HEK293 (cell line): ENCODE data around the gene SLMAP.

Experiments used
- CTCF ChIP-seq: fragments of 450-650 bp; formaldehyde crosslinking; IDR thresholded peaks from 2 replicates; pipeline ENCODE4 v1.5.1; 2016; ENCODE audit warnings: missing biosample characterization, missing genetic modification characterization
- GLIS2 ChIP-seq: fragments of 450-650 bp; formaldehyde crosslinking; IDR thresholded peaks from 2 replicates; pipeline ENCODE4 v1.5.1; 2016; ENCODE audit warnings: missing biosample characterization, missing genetic modification characterization
- ZBTB8A ChIP-seq: fragments of 450-650 bp; formaldehyde crosslinking; IDR thresholded peaks from 2 replicates; pipeline ENCODE4 v1.5.1; 2016; ENCODE audit warnings: missing biosample characterization, missing genetic modification characterization
- ZNF138 ChIP-seq: fragments of 450-650 bp; formaldehyde crosslinking; IDR thresholded peaks from 2 replicates; pipeline ENCODE4 v1.5.1; 2016; ENCODE audit warnings: missing biosample characterization, missing genetic modification characterization, borderline replicate concordance
- ZNF155 ChIP-seq: fragments of 450-650 bp; formaldehyde crosslinking; IDR thresholded peaks from 2 replicates; pipeline ENCODE4 v1.5.1; 2016; ENCODE audit warnings: missing biosample characterization, missing genetic modification characterization
- ZNF239 ChIP-seq: fragments of 450-650 bp; formaldehyde crosslinking; IDR thresholded peaks from 2 replicates; pipeline ENCODE4 v1.5.1; 2016; ENCODE audit warnings: missing biosample characterization, missing genetic modification characterization
- ZNF24 ChIP-seq: fragments of 450-650 bp; formaldehyde crosslinking; IDR thresholded peaks from 2 replicates; pipeline ENCODE4 v1.5.1; 2016; ENCODE audit warnings: missing biosample characterization, missing genetic modification characterization
- ZNF26 ChIP-seq: fragments of 450-650 bp; formaldehyde crosslinking; IDR thresholded peaks from 2 replicates; pipeline ENCODE4 v1.5.1; 2016; ENCODE audit warnings: missing biosample characterization, missing genetic modification characterization
- ZNF350 ChIP-seq: fragments of 450-650 bp; formaldehyde crosslinking; IDR thresholded peaks from 2 replicates; pipeline ENCODE4 v1.5.0; 2017; ENCODE audit warnings: missing biosample characterization, mild to moderate bottlenecking, missing genetic modification characterization
- ZNF394 ChIP-seq: fragments of 450-650 bp; formaldehyde crosslinking; IDR thresholded peaks from 2 replicates; pipeline ENCODE4 v1.5.1; 2016; ENCODE audit warnings: missing biosample characterization, missing genetic modification characterization, mild to moderate bottlenecking, moderate library complexity, borderline replicate concordance
- ZNF530 ChIP-seq: fragments of 450-650 bp; formaldehyde crosslinking; IDR thresholded peaks from 2 replicates; pipeline ENCODE4 v1.5.1; 2016; ENCODE audit warnings: low read depth, missing biosample characterization, missing genetic modification characterization
- ZNF626 ChIP-seq: fragments of 450-650 bp; sonication (Bioruptor Pico); formaldehyde crosslinking; IDR thresholded peaks from 2 replicates; pipeline ENCODE4 v1.5.1; 2018; ENCODE audit warnings: missing biosample characterization, missing genetic modification characterization, inconsistent platforms
- ZNF768 ChIP-seq: fragments of 450-650 bp; formaldehyde crosslinking; IDR thresholded peaks from 2 replicates; pipeline ENCODE4 v1.5.1; 2018; ENCODE audit warnings: missing biosample characterization, mild to moderate bottlenecking, missing genetic modification characterization

GRCh38 chr3:57726397-57726796, 29.7 kb upstream of the SLMAP start:
- TF ChIP-seq ZNF394 (tag by site-specific recombination) (no peak), CTCF (tag by site-specific recombination) (no peak), ZNF768 (no peak), ZNF239 (no peak), ZNF26 (tag by site-specific recombination) (no peak), GLIS2 (tag by site-specific recombination) (no peak), ZNF350 (tag by site-specific recombination) (no peak), ZNF138 (no peak), ZNF530 (tag by site-specific recombination) (no peak), ZBTB8A (no peak), ZNF24 (tag by site-specific recombination) (no peak), ZNF155 (no peak), ZNF626 (no peak)
